HPDE6-E6E7 (cell line): ENCODE results near the gene NLRP12.
"Not testable (repeated sequence)": the region's sequence is repeated elsewhere in the genome, so short reads cannot be mapped to it uniquely, and the experiment has no call there.

Experiments used
- DNase-seq: peaks from one replicate; pipeline ENCODE4 v3.0.0; 2011; ENCODE audit warnings: missing footprints; ENCODE audit errors: extremely low spot score

NLRP12 gene

GRCh38 chr19:53832861-53833260, 8.7 kb upstream of the NLRP12 start:
- DNase-seq: not testable (repeated sequence)

DNA sequence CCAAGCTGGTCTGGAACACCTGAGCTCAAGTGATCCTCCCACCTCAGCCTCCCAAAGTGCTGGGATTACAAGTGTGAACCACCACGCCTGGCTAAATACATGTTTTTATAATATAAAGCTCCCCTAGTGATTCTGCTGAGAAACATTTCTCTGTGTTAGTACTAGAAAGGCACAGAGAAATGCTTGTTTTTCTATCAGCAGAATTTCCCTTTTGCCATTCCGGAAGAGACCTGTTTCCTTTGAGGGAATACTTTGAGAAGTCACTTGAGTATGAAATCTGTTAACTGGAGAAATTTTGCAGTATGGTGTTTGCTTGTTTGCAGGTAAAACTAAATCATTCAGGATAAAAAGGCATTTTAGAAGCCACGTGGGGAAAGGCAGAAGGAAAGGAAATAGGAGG, 4.4 kb upstream of the NLRP12 start:
- DNase-seq: no peak

DNA sequence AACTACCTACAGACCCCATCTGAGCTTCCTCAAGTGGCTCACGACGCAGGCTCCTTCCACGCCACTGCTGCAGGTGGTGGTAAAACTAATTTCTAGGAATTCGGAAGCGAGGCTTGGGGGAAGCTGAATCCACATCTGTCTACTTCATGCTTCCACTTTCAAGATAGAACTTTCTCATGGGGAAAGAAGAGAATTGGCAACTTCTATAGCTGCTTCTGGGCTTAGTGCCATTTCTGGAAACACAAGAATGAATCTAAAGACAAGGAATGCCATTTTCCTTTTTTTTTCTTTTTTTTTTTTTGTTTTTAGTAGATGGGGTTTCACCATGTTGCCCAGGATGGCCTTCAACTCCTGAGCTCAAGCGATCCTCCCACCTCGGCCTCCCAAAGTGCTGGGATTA, 2.8 kb upstream of the NLRP12 start:
- no peak for DNase-seq

- no peak for DNase-seq
Observed at GRCh38 chr19:53823380-53824120, 564 bp downstream of the NLRP12 start.

- no peak for DNase-seq
Observed at GRCh38 chr19:53819861-53820260, 4.3 kb downstream of the NLRP12 start.

DNA sequence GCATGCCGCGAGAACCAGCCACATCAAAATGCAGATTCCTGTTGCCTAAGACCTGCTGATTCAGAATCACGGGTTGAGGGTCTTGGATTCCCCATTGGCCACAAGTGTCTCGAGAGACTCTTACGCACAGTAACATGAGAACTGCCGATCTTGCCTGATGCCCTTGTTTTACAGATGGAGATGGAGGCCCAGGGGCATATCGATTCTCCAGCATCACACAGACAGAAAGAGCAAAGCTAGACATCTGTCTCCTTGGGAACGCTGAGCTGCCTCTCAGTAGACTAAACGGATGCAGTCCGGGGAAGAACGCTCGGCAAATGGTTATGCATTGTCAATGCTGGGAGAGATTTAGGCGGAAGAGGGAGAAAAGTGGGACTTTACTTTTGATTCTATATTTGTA, 5.4 kb downstream of the NLRP12 start:
- no peak for DNase-seq

DNA sequence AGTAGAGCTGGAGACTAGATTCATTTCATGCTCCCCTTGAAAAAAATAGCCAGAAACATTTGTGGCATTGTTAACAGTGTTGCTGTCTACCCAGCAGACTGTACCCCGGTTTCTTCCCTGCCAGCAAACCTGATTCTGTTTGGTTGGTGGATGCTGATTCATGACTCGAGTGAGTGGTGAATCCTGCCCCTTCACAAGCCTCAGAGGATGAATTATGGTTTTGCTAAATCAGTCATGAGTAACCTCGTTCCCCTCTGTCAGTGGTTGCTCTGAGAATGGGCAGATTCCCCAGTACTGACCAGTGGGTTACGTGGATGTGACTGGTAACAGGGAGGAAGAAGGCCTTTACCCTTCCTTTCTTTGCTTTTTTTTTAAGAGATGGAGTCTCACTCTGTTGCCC, 10.1 kb downstream of the NLRP12 start:
- DNase-seq: no peak

DNA sequence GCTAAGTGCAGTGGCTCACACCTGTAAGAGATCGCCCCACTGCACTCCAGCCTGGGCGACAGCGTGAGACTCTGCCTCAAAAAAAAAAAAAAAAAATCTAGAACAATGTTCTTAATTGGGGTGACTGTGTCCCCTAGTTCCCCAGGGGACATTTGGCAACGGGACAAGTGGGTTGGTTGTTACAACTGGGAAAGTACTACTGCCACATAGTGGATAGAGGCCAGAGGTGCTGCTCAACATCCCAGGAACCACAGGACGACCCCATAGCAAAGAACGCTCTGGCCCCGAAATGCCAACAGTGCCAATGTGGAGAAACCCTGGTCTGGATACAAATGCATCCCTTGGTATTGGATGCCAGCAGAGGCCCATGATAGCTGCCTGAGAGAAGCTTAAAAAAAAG, 11.8 kb downstream of the NLRP12 start:
- DNase-seq: no peak

- DNase-seq: no peak
Observed at GRCh38 chr19:53810891-53811290, 13.2 kb downstream of the NLRP12 start.

DNA sequence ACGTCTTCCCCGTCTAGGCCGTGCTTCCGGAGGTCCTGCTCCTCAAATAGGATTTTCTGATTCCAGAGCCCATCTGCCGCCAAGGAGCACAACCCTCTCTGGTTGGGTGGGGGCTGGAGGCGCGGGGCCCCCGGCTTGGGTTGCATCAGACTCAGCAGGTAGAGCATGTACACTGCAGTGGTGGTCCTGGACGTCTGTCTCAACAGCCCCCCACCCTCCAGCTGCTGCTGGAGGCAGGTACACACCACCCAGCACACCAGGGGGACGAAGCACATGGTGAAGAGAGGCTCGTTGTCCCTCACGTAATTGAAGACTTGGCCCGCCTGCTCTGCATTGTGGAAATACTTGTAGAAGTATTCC, 13.9 kb downstream of the NLRP12 start:
- no peak for DNase-seq

DNA sequence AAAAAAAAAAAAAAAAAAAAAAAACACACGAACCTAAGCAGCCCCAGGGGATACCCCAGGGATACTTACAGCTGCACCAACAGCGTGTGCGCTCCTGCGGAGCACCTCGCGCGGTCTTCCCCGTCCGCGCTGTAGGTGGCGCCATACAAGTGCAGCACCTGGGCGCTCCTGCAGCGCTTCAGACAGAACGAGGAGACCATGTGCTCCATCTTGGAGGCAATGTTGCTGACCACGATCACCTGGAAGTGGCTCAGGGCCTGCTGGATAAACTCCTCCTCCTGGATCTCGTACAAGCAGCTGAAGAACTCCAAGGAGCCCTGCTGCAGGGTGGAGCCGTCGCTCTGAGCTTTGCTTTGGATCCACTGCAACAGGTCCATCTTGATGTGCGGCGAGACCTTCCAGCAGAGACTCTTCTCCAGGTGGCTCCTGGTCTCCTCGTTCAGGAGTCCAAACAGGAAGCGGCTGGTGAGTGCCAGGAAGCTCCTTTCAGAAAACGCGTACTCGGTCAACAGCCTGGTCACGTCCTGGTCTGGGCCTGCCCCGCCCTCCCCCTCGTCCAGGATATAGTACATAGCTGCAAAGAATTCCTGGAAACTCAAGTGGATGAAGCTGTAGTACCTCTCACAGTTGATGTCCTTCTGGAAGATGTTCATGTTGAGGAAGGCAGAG, 14.5 kb downstream of the NLRP12 start:
- DNase-seq: no peak

GRCh38 chr19:53808710-53809125, 15.4 kb downstream of the NLRP12 start:
- DNase-seq: no peak

DNA sequence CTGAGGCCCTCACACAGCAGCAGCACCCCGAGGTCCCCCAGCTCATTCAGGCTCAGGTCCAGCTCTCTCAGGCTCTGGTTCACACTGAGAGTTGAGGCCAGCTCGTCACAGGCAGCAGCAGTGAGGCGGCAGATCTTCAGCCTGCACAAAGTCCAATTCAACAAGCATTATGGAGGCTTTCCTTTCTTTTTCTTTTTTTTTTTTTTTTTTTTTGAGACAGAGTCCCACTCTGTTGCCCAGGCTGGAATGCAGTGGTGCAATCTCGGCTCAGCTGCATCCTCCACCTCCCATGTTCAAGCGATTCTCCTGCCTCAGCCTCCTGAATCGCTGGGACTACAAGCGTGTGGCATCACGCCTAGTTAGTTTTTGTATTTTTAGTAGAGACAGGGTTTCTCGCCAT, 22.9 kb downstream of the NLRP12 start:
- no peak for DNase-seq

DNA sequence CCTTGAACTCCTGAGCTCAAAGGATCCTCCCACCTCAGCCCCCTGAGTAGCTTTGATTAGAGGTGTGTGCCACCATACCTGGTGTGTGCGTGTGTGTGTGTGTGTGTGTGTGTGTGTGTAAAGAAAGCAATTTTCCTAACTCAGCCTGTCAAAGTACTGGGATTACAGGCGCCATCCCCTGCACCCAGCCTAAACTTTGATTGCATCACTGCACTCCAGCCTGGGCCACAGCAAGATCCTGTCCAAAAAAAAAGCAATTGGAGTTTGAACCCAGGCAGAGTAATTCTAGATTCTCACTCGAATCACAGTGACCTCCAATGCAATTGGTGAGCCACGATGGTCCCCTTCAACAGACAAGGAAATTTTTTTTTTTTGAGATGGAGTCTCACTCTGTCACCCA, 29.1 kb downstream of the NLRP12 start:
- DNase-seq: no peak

GRCh38 chr19:53792721-53793433, 31.2 kb downstream of the NLRP12 start:
- DNase-seq: peak; percentile 86

DNA sequence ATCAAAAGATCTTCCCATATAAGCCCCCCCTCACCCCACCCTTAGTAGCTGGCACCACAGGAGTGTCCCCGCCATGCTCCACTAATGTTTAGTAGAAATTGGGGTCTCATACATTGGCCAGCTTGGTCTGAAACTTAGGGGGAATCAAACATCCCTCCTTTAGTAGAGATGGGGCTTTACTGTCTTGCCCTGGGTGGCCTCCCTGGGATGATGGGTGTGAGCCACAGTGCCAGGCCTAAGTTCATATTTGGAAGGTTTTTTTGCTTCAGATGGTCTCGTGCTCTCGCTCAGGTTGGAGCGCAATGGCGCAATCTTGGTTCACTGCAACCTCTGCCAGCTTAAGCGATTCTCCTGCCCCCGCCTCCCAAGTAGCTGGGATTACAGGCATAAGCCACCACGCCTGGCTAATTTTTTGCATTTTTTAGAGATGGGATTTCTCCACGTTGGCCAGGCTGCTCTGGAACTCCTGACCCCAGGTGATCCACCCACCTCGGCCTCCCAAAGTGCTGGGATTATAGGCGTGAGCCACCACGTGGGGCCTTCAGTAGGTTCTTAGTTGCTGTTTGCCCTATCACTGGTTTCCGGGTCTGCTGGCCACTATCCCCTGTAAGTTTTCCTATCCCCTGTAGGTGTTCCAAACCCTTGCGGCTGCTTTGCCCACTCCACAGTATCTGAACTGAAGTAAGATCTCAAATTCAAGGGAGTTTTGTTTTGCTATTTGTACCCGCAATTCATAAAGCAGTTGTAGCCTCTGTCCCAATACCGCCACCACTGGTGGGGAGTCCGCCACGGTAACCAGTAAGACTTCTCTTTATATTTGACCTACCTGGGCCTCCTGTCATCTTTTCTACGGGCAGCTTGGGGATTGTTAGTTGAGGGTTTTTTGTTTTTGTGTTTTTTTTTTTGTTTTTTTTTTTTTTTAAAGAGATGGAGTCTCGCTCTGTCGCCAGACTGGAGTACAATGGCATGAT, 34.1 kb downstream of the NLRP12 start:
- DNase-seq: no peak

DNA sequence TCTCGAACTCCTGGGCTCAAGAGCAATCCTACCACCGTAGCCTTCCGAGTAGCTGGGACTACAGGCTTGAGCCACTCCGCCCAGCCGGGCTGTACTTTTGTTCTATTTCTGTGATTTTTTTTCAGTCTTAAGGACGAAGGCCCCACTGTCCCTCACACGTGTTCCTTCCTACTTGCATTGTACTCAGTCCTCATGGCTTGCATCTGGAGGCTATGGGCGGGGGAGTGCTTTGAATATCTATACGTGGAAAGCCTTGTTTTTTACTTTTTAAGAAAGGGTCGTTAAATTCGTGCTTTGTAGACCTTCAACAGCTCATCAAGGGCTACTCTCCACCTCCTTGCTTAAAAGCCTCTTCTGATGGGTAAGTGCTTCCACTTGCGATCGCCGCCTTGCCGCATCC, 36.8 kb downstream of the NLRP12 start:
- DNase-seq: no peak

DNA sequence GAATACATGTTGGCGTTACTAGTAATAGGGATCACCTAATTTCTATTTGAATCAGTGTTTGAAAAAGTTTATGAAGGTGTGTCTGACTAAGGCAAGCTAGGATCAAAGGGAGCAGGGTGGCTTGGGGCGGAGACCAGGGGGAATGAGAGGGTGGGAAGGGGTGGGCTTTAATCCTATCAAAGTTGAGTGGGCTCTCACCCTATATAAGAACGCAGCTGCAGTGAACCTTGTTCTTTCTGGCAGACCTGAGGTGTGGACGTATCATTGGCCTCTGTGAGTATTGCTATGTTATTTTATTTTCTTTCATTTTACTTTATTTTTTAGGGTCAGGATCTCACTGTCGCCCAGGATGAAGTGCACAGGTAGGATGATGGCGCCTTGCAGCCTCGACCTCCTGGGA, 37.4 kb downstream of the NLRP12 start:
- no peak for DNase-seq

GRCh38 chr19:53785196-53785889, 38.8 kb downstream of the NLRP12 start:
- DNase-seq: no peak

DNA sequence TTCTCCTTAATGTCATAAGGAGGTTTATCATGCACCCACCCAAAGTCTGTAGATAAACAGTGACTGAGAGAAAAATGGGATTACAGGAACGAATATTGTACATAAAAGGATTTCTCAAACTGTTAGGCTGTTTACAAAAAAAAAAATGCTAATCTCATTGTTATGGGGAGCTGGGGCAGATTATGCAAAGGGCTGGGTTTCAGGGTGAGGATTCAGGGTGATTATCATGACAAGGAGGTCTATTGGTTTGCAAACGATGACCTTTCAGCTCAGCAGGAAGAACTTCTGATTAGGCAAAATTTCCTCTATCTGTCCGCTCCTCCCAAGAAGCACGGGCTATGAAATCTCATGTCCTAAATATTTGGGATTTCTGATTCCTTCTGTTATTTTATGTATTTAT, 41.4 kb downstream of the NLRP12 start:
- DNase-seq: no peak

GRCh38 chr19:53781332-53781731, 42.8 kb downstream of the NLRP12 start:
- not testable (repeated sequence) for DNase-seq
